GM12874 (cell line): ENCODE data around the gene CACNA1D.

Experiments used
- CTCF ChIP-seq: IDR thresholded peaks from 2 replicates; pipeline ENCODE4 v1.5.1; 2011; ENCODE audit warnings: low read depth, mild to moderate bottlenecking, control low read depth, low read length, moderate library complexity; ENCODE audit not compliant: insufficient read depth

The CACNA1D gene

GRCh38 chr3:53776494-53777101 is 282.2 kb downstream of the CACNA1D start:
- TF ChIP-seq CTCF: no peak

GRCh38 chr3:53777468-53777867 is 283.1 kb downstream of the CACNA1D start:
- no peak for TF ChIP-seq CTCF

GRCh38 chr3:53778153-53778552 is 283.7 kb downstream of the CACNA1D start:
- TF ChIP-seq CTCF: no peak

- TF ChIP-seq CTCF: no peak
Observed at GRCh38 chr3:53780171-53780570, 285.8 kb downstream of the CACNA1D start.

- no peak for TF ChIP-seq CTCF
Observed at GRCh38 chr3:53780806-53781205, 286.4 kb downstream of the CACNA1D start.

GRCh38 chr3:53787016-53787415 is 292.6 kb downstream of the CACNA1D start:
- TF ChIP-seq CTCF: no peak

GRCh38 chr3:53788038-53788437 is 293.6 kb downstream of the CACNA1D start:
- no peak for TF ChIP-seq CTCF

GRCh38 chr3:53789459-53789858 is 295.0 kb downstream of the CACNA1D start:
- no peak for TF ChIP-seq CTCF
